Neural progenitor cell (in vitro differentiated cells): ENCODE data around the gene ARHGAP21. TPM values are rescaled to one million over a fixed set of nuclear protein-coding genes. Genes with fewer than 3 reads are reported as not detected.

Experiments used
- DNase-seq: peaks from one replicate; pipeline ENCODE4 v3.0.0-alpha.2; 2016; ENCODE audit warnings: low spot score
- H2AFZ ChIP-seq: fragments of 200-600 bp; sonication (generic); replicated peaks from 2 replicates; pipeline ENCODE4 v1.6.1; 2016; ENCODE audit warnings: antibody characterized with exemption
- H3F3A ChIP-seq: fragments of 200-600 bp; sonication (generic); 2 replicates; pipeline ENCODE4 v1.6.1; 2016; ENCODE audit warnings: antibody characterized with exemption, low read depth
- H3K27ac ChIP-seq: fragments of 200-600 bp; sonication (generic); 2 replicates; pipeline ENCODE4 v1.5.1; 2016; ENCODE audit warnings: mild to moderate bottlenecking
- H3K27me3 ChIP-seq: fragments of 200-600 bp; sonication (generic); 2 replicates; pipeline ENCODE4 v1.6.1; 2016; ENCODE audit warnings: mild to moderate bottlenecking, moderate library complexity
- H3K36me3 ChIP-seq: fragments of 200-600 bp; sonication (generic); 2 replicates; pipeline ENCODE4 v1.5.1; 2016
- H3K4me1 ChIP-seq: fragments of 200-600 bp; sonication (generic); 2 replicates; pipeline ENCODE4 v1.6.1; 2016; ENCODE audit warnings: mixed run types
- H3K4me2 ChIP-seq: fragments of 200-600 bp; sonication (generic); 2 replicates; pipeline ENCODE4 v1.6.1; 2016
- H3K4me3 ChIP-seq: fragments of 200-600 bp; sonication (generic); 2 replicates; pipeline ENCODE4 v1.5.1; 2016
- H3K79me2 ChIP-seq: fragments of 200-600 bp; sonication (generic); 2 replicates; pipeline ENCODE4 v1.6.1; 2016; ENCODE audit warnings: low read depth
- H3K9ac ChIP-seq: fragments of 200-600 bp; sonication (generic); 2 replicates; pipeline ENCODE4 v1.6.1; 2016
- H3K9me3 ChIP-seq: fragments of 200-600 bp; sonication (generic); 2 replicates; pipeline ENCODE4 v1.5.1; 2016; ENCODE audit warnings: low read depth
- H4K20me1 ChIP-seq: fragments of 200-600 bp; sonication (generic); 2 replicates; pipeline ENCODE4 v1.6.1; 2016; ENCODE audit warnings: low read depth
- H3K27ac Mint-ChIP-seq: 3 replicates; pipeline ENCODE4 v1.8.0; 2021; ENCODE audit warnings: mixed read lengths
- H3K27me3 Mint-ChIP-seq: 2 replicates; pipeline ENCODE4 v1.8.0; 2022; ENCODE audit warnings: low read depth, mild to moderate bottlenecking, inconsistent platforms, moderate library complexity, mixed read lengths; ENCODE audit not compliant: insufficient read depth
- H3K36me3 Mint-ChIP-seq: 3 replicates; pipeline ENCODE4 v1.8.0; 2021; ENCODE audit warnings: mixed read lengths
- H3K4me1 Mint-ChIP-seq: 3 replicates; pipeline ENCODE4 v1.8.0; 2021; ENCODE audit warnings: mixed read lengths
- H3K4me3 Mint-ChIP-seq: 3 replicates; pipeline ENCODE4 v1.8.0; 2021; ENCODE audit warnings: mild to moderate bottlenecking, moderate library complexity, mixed read lengths
- H3K9me3 Mint-ChIP-seq: 3 replicates; pipeline ENCODE4 v1.8.0; 2020; ENCODE audit warnings: mixed read lengths
- CTCF ChIP-seq: fragments of 200-600 bp; sonication (generic); IDR thresholded peaks from 2 replicates; pipeline ENCODE4 v1.5.1; 2017; ENCODE audit warnings: antibody characterized with exemption, mild to moderate bottlenecking
- EZH2 ChIP-seq: fragments of 200-600 bp; sonication (generic); IDR thresholded peaks from 2 replicates; pipeline ENCODE4 v1.6.1; 2017; ENCODE audit warnings: antibody characterized with exemption, mild to moderate bottlenecking, moderate library complexity
- EZH2phosphoT487 ChIP-seq: fragments of 200-600 bp; sonication (generic); IDR thresholded peaks from 2 replicates; pipeline ENCODE4 v1.6.1; 2017; ENCODE audit warnings: antibody characterized with exemption
- total RNA-seq: library from RNA; depleted of rRNA; stranded (reverse); fragments of >200 nt; gene quantifications from 2 replicates; pipeline ENCODE4 v1.2.3, GENCODE V29; 2015; ENCODE audit warnings: low replicate concordance

The ARHGAP21 gene
- total RNA-seq, 1 donor from 2014 or later = 65.7 TPM

- Histone ChIP-seq H3K27ac (no peak overlapping the region), H3K27me3 (no peaks in the 10 kb centered on the region), H3K4me1 (no peaks in the 10 kb centered on the region), H3K36me3 (no peaks in the 10 kb centered on the region), H3F3A (no peaks in the 10 kb centered on the region), H3K4me2 (no peak overlapping the region), H4K20me1 (no peaks in the 10 kb centered on the region), H3K4me3 (no peak overlapping the region), H3K79me2 (no peaks in the 10 kb centered on the region), H3K9me3 (no peaks in the 10 kb centered on the region), H2AFZ (no peak overlapping the region), H3K9ac (no peak overlapping the region)
- H3K4me3 Mint-ChIP-seq = no peak overlapping the region
- no peaks in the 10 kb centered on the region for H3K9me3 Mint-ChIP-seq
- DNase-seq = no peak
- H3K36me3 Mint-ChIP-seq = peaks cover 6% of the 10 kb centered on the region
- no peaks in the 10 kb centered on the region for H3K27me3 Mint-ChIP-seq
- H3K27ac Mint-ChIP-seq = no peak overlapping the region
- TF ChIP-seq CTCF = no peak
- TF ChIP-seq EZH2phosphoT487 = no peak
- no peak for TF ChIP-seq EZH2
- no peaks in the 10 kb centered on the region for H3K4me1 Mint-ChIP-seq
These were observed 77.9 kb downstream of the ARHGAP21 start for GRCh38 chr10:24645784-24646183.

GRCh38 chr10:24645022-24645421 lies 78.7 kb downstream of the ARHGAP21 start:
- Histone ChIP-seq H3K4me2 (no peak overlapping the region), H3K4me3 (no peak overlapping the region), H3K9ac (no peak overlapping the region), H3K36me3 (no peaks in the 10 kb centered on the region), H3K27me3 (no peaks in the 10 kb centered on the region), H3K27ac (no peak overlapping the region), H3F3A (no peaks in the 10 kb centered on the region), H2AFZ (no peak overlapping the region), H3K9me3 (no peaks in the 10 kb centered on the region), H3K79me2 (no peaks in the 10 kb centered on the region), H3K4me1 (no peaks in the 10 kb centered on the region), H4K20me1 (no peaks in the 10 kb centered on the region)
- TF ChIP-seq CTCF = no peak
- TF ChIP-seq EZH2 = no peak
- TF ChIP-seq EZH2phosphoT487 = no peak
- H3K9me3 Mint-ChIP-seq = no peaks in the 10 kb centered on the region
- peaks cover 6% of the 10 kb centered on the region for H3K36me3 Mint-ChIP-seq
- no peaks in the 10 kb centered on the region for H3K27me3 Mint-ChIP-seq
- no peaks in the 10 kb centered on the region for H3K4me1 Mint-ChIP-seq
- no peak overlapping the region for H3K4me3 Mint-ChIP-seq
- DNase-seq = no peak
- no peak overlapping the region for H3K27ac Mint-ChIP-seq

GRCh38 chr10:24643679-24644209 lies 79.9 kb downstream of the ARHGAP21 start:
- DNase-seq = no peak
- H3K9ac ChIP-seq = no peak overlapping the region
- H3K36me3 ChIP-seq = no peaks in the 10 kb centered on the region
- no peak overlapping the region for H3K4me3 ChIP-seq
- H3F3A ChIP-seq = no peaks in the 10 kb centered on the region
- no peaks in the 10 kb centered on the region for H3K27me3 ChIP-seq
- no peak overlapping the region for H3K27ac ChIP-seq
- H3K4me2 ChIP-seq = no peak overlapping the region
- H3K4me1 Mint-ChIP-seq = no peaks in the 10 kb centered on the region
- H3K9me3 ChIP-seq = no peaks in the 10 kb centered on the region
- no peak overlapping the region for H3K4me3 Mint-ChIP-seq
- no peaks in the 10 kb centered on the region for H3K9me3 Mint-ChIP-seq
- H4K20me1 ChIP-seq = no peaks in the 10 kb centered on the region
- no peak overlapping the region for H3K27ac Mint-ChIP-seq
- no peak overlapping the region for H2AFZ ChIP-seq
- no peaks in the 10 kb centered on the region for H3K27me3 Mint-ChIP-seq
- peaks cover 5% of the 10 kb centered on the region for H3K36me3 Mint-ChIP-seq
- H3K79me2 ChIP-seq = no peaks in the 10 kb centered on the region
- no peak for TF ChIP-seq EZH2phosphoT487
- TF ChIP-seq CTCF = no peak
- no peak for TF ChIP-seq EZH2
- H3K4me1 ChIP-seq = no peaks in the 10 kb centered on the region
